SK-N-SH (cell line): ENCODE results near the gene LHX6.

Experiments used
- CTCF ChIP-seq: fragments of 200-600 bp; sonication (generic); IDR thresholded peaks from 2 replicates; pipeline ENCODE4 v1.6.1; 2017; ENCODE audit warnings: antibody characterized with exemption, mild to moderate bottlenecking, moderate library complexity
- PBX3 ChIP-seq: IDR thresholded peaks from 2 replicates; pipeline ENCODE4; 2012
- USF1 ChIP-seq: IDR thresholded peaks from 2 replicates; pipeline ENCODE4 v1.4.0; 2012; ENCODE audit warnings: low read depth, borderline replicate concordance
- USF2 ChIP-seq: fragments of 150-350 bp; IDR thresholded peaks from 2 replicates; pipeline ENCODE4 v1.6.1; 2017; ENCODE audit warnings: antibody characterized with exemption, low read length, low read depth, borderline replicate concordance

GRCh38 chr9:122186301-122186700 lies 42.5 kb downstream of the LHX6 start:
- TF ChIP-seq USF2 (no peak), PBX3 (no peak), USF1 (no peak), CTCF (no peak)
